ENCODE results near the gene TMPRSS13. TPM values are rescaled to one million over a fixed set of nuclear protein-coding genes. Genes with fewer than 3 reads are reported as not detected.
A peak's percentile ranks its signal among the peaks of the same experiment; 100 is the strongest.

The TMPRSS13 gene
- total RNA-seq, 1 experiment from 2014 or later: 0.50 TPM

DNA sequence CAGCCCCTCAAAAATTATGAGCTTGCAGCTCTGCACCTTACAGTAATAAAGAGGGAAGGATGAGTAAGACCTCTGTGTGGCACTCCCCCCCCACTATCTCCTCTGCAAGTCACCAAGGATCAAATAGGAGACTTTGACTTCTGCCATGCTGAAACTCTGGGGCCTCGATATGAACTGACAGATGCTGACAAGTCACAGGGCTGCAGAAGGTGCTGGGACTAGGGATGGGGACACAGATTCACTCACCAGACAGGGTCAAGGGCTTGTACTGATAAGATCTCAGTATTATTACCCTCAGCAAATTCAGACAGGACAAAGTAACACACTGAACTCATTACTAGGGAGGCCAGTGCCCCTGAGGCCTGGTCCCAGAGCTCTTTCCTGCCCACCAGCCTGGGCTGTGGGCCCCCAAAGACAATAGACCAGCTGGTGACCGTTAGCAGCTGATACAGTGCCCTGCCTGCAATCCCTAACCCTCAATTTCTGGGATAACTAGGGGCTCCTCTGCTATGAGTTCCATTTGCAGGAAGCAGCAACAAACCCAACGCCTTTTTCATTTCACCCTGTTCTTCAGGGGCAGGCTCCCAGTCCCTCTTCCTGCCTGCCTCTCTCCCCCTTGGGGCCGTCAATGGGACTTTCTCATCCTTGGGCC is 20.1 kb downstream of the TMPRSS13 start:
- Histone ChIP-seq H2BK120ac (ENCODE audit: low read depth, low read length, poor library complexity, severe bottlenecking) (no peak overlapping the region), H4K91ac (ENCODE audit: insufficient read length, low read depth, low read length) (no peak overlapping the region)

More for the DNA sequence above, 20.1 kb downstream of the TMPRSS13 start:
- no peak overlapping the region for H2BK15ac ChIP-seq (ENCODE audit: low read depth, low read length)
- no peak overlapping the region for H3K9ac ChIP-seq (ENCODE audit: extremely low read depth, insufficient read length, low read length)
- no peak overlapping the region for H3K56ac ChIP-seq (ENCODE audit: insufficient read length, low read depth, low read length)
- H3K79me1 ChIP-seq (ENCODE audit: insufficient read depth, low read depth, low read length, poor library complexity, severe bottlenecking): no peaks in the 10 kb centered on the region
- H3K27me3 ChIP-seq (ENCODE audit: insufficient read depth, low read length): no peaks in the 10 kb centered on the region
- H2BK12ac ChIP-seq (ENCODE audit: insufficient read length, low read depth, low read length): no peak overlapping the region
- H3K4me1 Mint-ChIP-seq: peaks cover 9 to 16% of the 10 kb centered on the region in 2 experiments
- H3K36me3 Mint-ChIP-seq (ENCODE audit: insufficient read depth in 1 of 3, low read depth in 3 of 3): no peaks in the 10 kb centered on the region; a peak in 1 of 7 replicates
- TF ChIP-seq, protein P1, sequence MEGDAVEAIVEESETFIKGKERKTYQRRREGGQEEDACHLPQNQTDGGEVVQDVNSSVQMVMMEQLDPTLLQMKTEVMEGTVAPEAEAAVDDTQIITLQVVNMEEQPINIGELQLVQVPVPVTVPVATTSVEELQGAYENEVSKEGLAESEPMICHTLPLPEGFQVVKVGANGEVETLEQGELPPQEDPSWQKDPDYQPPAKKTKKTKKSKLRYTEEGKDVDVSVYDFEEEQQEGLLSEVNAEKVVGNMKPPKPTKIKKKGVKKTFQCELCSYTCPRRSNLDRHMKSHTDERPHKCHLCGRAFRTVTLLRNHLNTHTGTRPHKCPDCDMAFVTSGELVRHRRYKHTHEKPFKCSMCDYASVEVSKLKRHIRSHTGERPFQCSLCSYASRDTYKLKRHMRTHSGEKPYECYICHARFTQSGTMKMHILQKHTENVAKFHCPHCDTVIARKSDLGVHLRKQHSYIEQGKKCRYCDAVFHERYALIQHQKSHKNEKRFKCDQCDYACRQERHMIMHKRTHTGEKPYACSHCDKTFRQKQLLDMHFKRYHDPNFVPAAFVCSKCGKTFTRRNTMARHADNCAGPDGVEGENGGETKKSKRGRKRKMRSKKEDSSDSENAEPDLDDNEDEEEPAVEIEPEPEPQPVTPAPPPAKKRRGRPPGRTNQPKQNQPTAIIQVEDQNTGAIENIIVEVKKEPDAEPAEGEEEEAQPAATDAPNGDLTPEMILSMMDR (conservative IDR thresholded peaks at IDR 0.05): peak; percentile 31; the same call in 1 of the 3 replicates
- no peak overlapping the region for H3K23ac ChIP-seq (ENCODE audit: insufficient read length, low read depth, low read length)
- DNase-seq: peak; percentile 49
- no peak overlapping the region for H4K8ac ChIP-seq (replicated peaks; ENCODE audit: insufficient read length, low read depth, low read length)
- H3K14ac ChIP-seq (ENCODE audit: insufficient read depth, low read length): no peak overlapping the region; the same call in 1 of the 2 replicates
- no peak overlapping the region for H3K4me2 ChIP-seq (ENCODE audit: insufficient read depth, insufficient read length, low read length)
- H2AK5ac ChIP-seq (ENCODE audit: insufficient read length, low read length): no peak overlapping the region
- peaks cover 6% of the 10 kb centered on the region for H3K27me3 Mint-ChIP-seq (ENCODE audit: low read depth)
- H3K9me3 ChIP-seq (ENCODE audit: control insufficient read depth, low read depth, low read length): no peaks in the 10 kb centered on the region
- H3K4ac ChIP-seq (ENCODE audit: low read depth, low read length): no peak overlapping the region
- no peak overlapping the region for H2BK20ac ChIP-seq (ENCODE audit: low read depth, low read length, poor library complexity, severe bottlenecking)
- no peak overlapping the region for H2BK5ac ChIP-seq (ENCODE audit: insufficient read length, low read length)
- no peak overlapping the region for H3K18ac ChIP-seq (ENCODE audit: insufficient read length, low read depth, low read length)
- no peak overlapping the region for H4K5ac ChIP-seq (ENCODE audit: insufficient read length, low read depth, low read length)
- H3K23me2 ChIP-seq (ENCODE audit: insufficient read length, low read depth, low read length, poor library complexity, severe bottlenecking): no peaks in the 10 kb centered on the region
- no CpG with 5 or more reads among the region's 4 CpGs for WGBS (ENCODE audit: extremely low coverage, insufficient read length, low lambda C conversion rate)
- H3T11ph ChIP-seq (ENCODE audit: low read length): no peak overlapping the region
- H3K79me2 ChIP-seq (ENCODE audit: insufficient read depth, low read length): no peaks in the 10 kb centered on the region
- no peaks in the 10 kb centered on the region for H4K20me1 ChIP-seq (ENCODE audit: control insufficient read depth, insufficient read depth, insufficient read length)
- H3K27ac Mint-ChIP-seq: peak overlapping the region in 1 of 3 experiments; percentile 56; a peak in 3 of 7 replicates
- no peaks in the 10 kb centered on the region for H3K9me3 Mint-ChIP-seq
- H2AFZ ChIP-seq (ENCODE audit: low read length): no peak overlapping the region
- H3K27ac ChIP-seq (ENCODE audit: insufficient read length, low read depth, low read length): no peak overlapping the region
- H3K4me1 ChIP-seq (ENCODE audit: insufficient read depth, low read length): no peaks in the 10 kb centered on the region
- H3K4me3 Mint-ChIP-seq: no peak overlapping the region
